HEK293 (cell line): ENCODE data around the gene PDZD2.
"Not testable (repeated sequence)": the region's sequence is repeated elsewhere in the genome, so short reads cannot be mapped to it uniquely, and the experiment has no call there.

Experiments
- CTCF ChIA-PET: fragments of 350-600 bp; formaldehyde crosslinking; extraction: SDS; loops from one replicate; lab custom pipeline; 2021; ENCODE audit warnings: antibody characterized with exemption; lab: Yijun Ruan, JAX
- POLR2A ChIA-PET: fragments of 300-600 bp; formaldehyde crosslinking; extraction: SDS; loops from one replicate; lab custom pipeline; 2020; ENCODE audit warnings: antibody characterized with exemption, inconsistent platforms; lab: Yijun Ruan, JAX
- H3K27ac ChIP-seq: fragments of 200-500 bp; sonication (Bioruptor generic); 2 replicates; pipeline ENCODE4 v1.5.1; 2014; ENCODE audit warnings: low read depth, low read length, control low read depth, inconsistent platforms; ENCODE audit errors: extremely low read depth
- H3K36me3 ChIP-seq, 2 experiments: fragments of 200-500 bp in 1 of 2; sonication (Bioruptor generic) in 1 of 2; 1 replicate in 1 of 2; 2 replicates in 1 of 2; pipeline ENCODE4 v1.5.1; 2014 to 2017; ENCODE audit warnings: inconsistent platforms in 2 of 2, low read length in 2 of 2; ENCODE audit not compliant: control insufficient read depth in 2 of 2, insufficient read depth in 1 of 2
- H3K4me1 ChIP-seq: fragments of 200-500 bp; sonication (Bioruptor generic); 2 replicates; pipeline ENCODE4 v1.5.1; 2014; ENCODE audit warnings: mild to moderate bottlenecking, low read length, inconsistent platforms; ENCODE audit not compliant: control insufficient read depth, insufficient read depth
- H3K4me3 ChIP-seq: 2 replicates; pipeline ENCODE4 v1.5.1; 2011; ENCODE audit warnings: low read depth, mild to moderate bottlenecking, control low read depth, low read length, moderate library complexity
- H3K9me3 ChIP-seq: fragments of 200-500 bp; sonication (Bioruptor generic); 2 replicates; pipeline ENCODE4 v1.5.1; 2014; ENCODE audit warnings: low read depth, low read length, inconsistent platforms; ENCODE audit not compliant: control insufficient read depth, insufficient read depth
- KLF9 ChIP-seq: fragments of 450-650 bp; formaldehyde crosslinking; IDR thresholded peaks from 2 replicates; pipeline ENCODE4 v1.5.1; 2016; ENCODE audit warnings: missing biosample characterization, missing genetic modification characterization, low read depth
- PRDM2 ChIP-seq: fragments of 450-650 bp; formaldehyde crosslinking; IDR thresholded peaks from 2 replicates; pipeline ENCODE4 v1.5.1; 2016; ENCODE audit warnings: missing biosample characterization, missing genetic modification characterization, borderline replicate concordance
- SCRT2 ChIP-seq: fragments of 450-650 bp; formaldehyde crosslinking; IDR thresholded peaks from 2 replicates; pipeline ENCODE4 v1.5.1; 2016; ENCODE audit warnings: missing biosample characterization, missing genetic modification characterization
- WT1 ChIP-seq: fragments of 450-650 bp; formaldehyde crosslinking; IDR thresholded peaks from 2 replicates; pipeline ENCODE4 v1.5.1; 2016; ENCODE audit warnings: missing biosample characterization, missing genetic modification characterization
- ZNF146 ChIP-seq: fragments of 450-650 bp; formaldehyde crosslinking; IDR thresholded peaks from 2 replicates; pipeline ENCODE4 v1.5.1; 2016; ENCODE audit warnings: missing biosample characterization, missing genetic modification characterization
- ZNF155 ChIP-seq: fragments of 450-650 bp; formaldehyde crosslinking; IDR thresholded peaks from 2 replicates; pipeline ENCODE4 v1.5.1; 2016; ENCODE audit warnings: missing biosample characterization, missing genetic modification characterization
- ZNF175 ChIP-seq: fragments of 450-650 bp; formaldehyde crosslinking; IDR thresholded peaks from 2 replicates; pipeline ENCODE4 v1.5.1; 2016; ENCODE audit warnings: missing biosample characterization, missing genetic modification characterization
- ZNF274 ChIP-seq, 2 experiments: fragments of 200-500 bp in 1 of 2; fragments of 450-650 bp in 1 of 2; sonication (Bioruptor generic) in 1 of 2; formaldehyde crosslinking in 1 of 2; IDR thresholded peaks; 2 replicates each; pipeline versions ENCODE4 v1.5.1 to v1.6.1; 2014 to 2016; ENCODE audit warnings: borderline replicate concordance in 1 of 2, inconsistent platforms in 1 of 2, low read length in 1 of 2, missing biosample characterization in 1 of 2, missing genetic modification characterization in 1 of 2
- ZNF362 ChIP-seq: fragments of 450-650 bp; formaldehyde crosslinking; IDR thresholded peaks from 2 replicates; pipeline ENCODE4 v1.5.1; 2016; ENCODE audit warnings: missing biosample characterization, missing genetic modification characterization
- ZNF843 ChIP-seq: fragments of 450-650 bp; formaldehyde crosslinking; IDR thresholded peaks from 2 replicates; pipeline ENCODE4 v1.5.1; 2016; ENCODE audit warnings: missing biosample characterization, missing genetic modification characterization
- TF ChIP-seq, protein P1 (sequence below): fragments of 450-650 bp; formaldehyde crosslinking; IDR thresholded peaks from 2 replicates; pipeline ENCODE4 v1.5.1; 2016; ENCODE audit warnings: missing biosample characterization, missing genetic modification characterization
- TF ChIP-seq, protein P2 (sequence below): fragments of 450-650 bp; formaldehyde crosslinking; IDR thresholded peaks from 2 replicates; pipeline ENCODE4 v1.5.1; 2017; ENCODE audit warnings: missing biosample characterization, missing genetic modification characterization
- TF ChIP-seq, protein P3 (sequence below): sonication (generic); formaldehyde crosslinking; IDR thresholded peaks from 2 replicates; pipeline ENCODE4 v1.8.1; 2022; ENCODE audit warnings: mild to moderate bottlenecking, moderate library complexity, missing genetic modification reagents

The PDZD2 gene

DNA sequence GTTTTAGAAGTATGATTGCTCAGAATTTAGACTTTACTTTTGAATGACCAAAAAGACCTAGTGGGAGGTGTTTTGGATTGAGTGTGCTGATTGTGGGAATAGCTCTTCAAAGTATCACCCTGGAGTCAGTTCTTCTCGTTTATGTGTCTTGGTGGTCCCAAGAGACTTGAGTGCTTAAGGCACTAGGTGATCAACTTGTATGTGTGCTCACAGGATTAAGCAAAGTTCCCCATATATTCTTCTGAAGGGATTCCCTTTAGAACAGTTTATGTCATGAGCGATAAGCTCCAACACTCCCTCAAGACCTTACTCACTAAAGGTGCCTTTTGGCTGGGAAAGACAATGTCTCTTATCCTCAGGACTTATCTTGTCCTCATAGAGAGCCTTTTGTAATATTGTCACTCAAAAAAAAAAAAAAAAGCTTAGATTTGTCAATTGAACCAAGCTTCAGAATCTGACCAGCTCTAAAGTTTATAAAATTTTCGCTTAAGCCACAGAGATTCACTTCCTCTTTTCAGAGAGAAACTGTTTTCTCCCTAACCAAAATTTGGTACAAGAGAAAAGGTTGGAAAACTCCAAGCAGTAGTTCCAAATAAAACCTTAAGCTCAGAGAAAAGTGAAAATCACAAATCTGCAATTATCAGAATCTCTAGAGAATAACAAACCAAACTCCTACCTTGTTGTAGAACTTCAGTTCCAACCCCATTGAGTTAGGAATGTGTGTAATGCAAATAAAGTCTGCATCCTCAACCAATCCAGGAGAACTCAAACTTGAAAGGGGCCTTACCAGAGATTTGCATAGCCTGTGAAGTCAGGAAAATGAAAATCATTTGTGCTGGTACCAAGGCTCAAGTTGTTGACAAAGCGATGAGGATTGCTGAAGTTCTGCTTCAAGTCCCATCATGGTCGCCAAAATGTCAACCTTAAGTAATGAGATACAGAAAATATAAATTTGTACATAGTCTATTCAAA is 40.0 kb upstream of the PDZD2 start:
- ChIA-PET POLR2A (no interaction called here), CTCF (interaction anchor here (0.6 to 1.8 kb wide), 4 partner anchors 40 to 552 kb away, joined by 3 to 6 read pairs (median 4); no protein-coding TSS in a partner anchor)
- H3K27ac ChIP-seq, result no peak overlapping the region
- no peak for TF ChIP-seq ZNF362
- H3K9me3 ChIP-seq, result no peaks in the 10 kb centered on the region
- H3K4me1 ChIP-seq, result no peaks in the 10 kb centered on the region
- no peaks in the 10 kb centered on the region for H3K36me3 ChIP-seq
- H3K4me3 ChIP-seq, result no peak overlapping the region

- CTCF ChIA-PET, POLR2A ChIA-PET: not testable (repeated sequence)
Measured at GRCh38 chr5:31602305-31602704, 36.6 kb upstream of the PDZD2 start.

GRCh38 chr5:31604240-31604639 is 34.7 kb upstream of the PDZD2 start:
- H3K27ac ChIP-seq, result no peak overlapping the region
- H3K4me1 ChIP-seq, result no peaks in the 10 kb centered on the region
- no peak overlapping the region for H3K4me3 ChIP-seq
- H3K9me3 ChIP-seq, result no peaks in the 10 kb centered on the region
- H3K36me3 ChIP-seq, result no peaks in the 10 kb centered on the region
- POLR2A ChIA-PET, result no interaction called here
- CTCF ChIA-PET, result interaction anchor here (0.7 to 1.1 kb wide), 5 partner anchors 9 to 417 kb away, joined by 3 to 6 read pairs (median 3); no protein-coding TSS in a partner anchor
- TF ChIP-seq ZNF175 (tag by site-specific recombination), result no peak
- TF ChIP-seq KLF9 (tag by site-specific recombination), result no peak
- no peak for TF ChIP-seq ZNF274 (IDR thresholded peaks at IDR 0.05; ENCODE audit: low read length)
- TF ChIP-seq ZNF274 (tag by site-specific recombination; IDR thresholded peaks at IDR 0.05; ENCODE audit: borderline replicate concordance), result no peak
- TF ChIP-seq ZNF146 (tag by site-specific recombination), result no peak
- TF ChIP-seq ZNF843 (tag by site-specific recombination), result no peak
- TF ChIP-seq PRDM2 (tag by site-specific recombination), result no peak
- TF ChIP-seq, protein P1, sequence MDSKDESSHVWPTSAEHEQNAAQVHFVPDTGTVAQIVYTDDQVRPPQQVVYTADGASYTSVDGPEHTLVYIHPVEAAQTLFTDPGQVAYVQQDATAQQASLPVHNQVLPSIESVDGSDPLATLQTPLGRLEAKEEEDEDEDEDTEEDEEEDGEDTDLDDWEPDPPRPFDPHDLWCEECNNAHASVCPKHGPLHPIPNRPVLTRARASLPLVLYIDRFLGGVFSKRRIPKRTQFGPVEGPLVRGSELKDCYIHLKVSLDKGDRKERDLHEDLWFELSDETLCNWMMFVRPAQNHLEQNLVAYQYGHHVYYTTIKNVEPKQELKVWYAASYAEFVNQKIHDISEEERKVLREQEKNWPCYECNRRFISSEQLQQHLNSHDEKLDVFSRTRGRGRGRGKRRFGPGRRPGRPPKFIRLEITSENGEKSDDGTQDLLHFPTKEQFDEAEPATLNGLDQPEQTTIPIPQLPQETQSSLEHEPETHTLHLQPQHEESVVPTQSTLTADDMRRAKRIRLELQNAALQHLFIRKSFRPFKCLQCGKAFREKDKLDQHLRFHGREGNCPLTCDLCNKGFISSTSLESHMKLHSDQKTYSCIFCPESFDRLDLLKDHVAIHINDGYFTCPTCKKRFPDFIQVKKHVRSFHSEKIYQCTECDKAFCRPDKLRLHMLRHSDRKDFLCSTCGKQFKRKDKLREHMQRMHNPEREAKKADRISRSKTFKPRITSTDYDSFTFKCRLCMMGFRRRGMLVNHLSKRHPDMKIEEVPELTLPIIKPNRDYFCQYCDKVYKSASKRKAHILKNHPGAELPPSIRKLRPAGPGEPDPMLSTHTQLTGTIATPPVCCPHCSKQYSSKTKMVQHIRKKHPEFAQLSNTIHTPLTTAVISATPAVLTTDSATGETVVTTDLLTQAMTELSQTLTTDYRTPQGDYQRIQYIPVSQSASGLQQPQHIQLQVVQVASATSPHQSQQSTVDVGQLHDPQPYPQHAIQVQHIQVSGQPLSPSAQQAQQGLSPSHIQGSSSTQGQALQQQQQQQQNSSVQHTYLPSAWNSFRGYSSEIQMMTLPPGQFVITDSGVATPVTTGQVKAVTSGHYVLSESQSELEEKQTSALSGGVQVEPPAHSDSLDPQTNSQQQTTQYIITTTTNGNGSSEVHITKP (tag by site-specific recombination), result no peak
- TF ChIP-seq, protein P2, sequence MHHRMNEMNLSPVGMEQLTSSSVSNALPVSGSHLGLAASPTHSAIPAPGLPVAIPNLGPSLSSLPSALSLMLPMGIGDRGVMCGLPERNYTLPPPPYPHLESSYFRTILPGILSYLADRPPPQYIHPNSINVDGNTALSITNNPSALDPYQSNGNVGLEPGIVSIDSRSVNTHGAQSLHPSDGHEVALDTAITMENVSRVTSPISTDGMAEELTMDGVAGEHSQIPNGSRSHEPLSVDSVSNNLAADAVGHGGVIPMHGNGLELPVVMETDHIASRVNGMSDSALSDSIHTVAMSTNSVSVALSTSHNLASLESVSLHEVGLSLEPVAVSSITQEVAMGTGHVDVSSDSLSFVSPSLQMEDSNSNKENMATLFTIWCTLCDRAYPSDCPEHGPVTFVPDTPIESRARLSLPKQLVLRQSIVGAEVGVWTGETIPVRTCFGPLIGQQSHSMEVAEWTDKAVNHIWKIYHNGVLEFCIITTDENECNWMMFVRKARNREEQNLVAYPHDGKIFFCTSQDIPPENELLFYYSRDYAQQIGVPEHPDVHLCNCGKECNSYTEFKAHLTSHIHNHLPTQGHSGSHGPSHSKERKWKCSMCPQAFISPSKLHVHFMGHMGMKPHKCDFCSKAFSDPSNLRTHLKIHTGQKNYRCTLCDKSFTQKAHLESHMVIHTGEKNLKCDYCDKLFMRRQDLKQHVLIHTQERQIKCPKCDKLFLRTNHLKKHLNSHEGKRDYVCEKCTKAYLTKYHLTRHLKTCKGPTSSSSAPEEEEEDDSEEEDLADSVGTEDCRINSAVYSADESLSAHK, result no peak
- TF ChIP-seq, protein P3, sequence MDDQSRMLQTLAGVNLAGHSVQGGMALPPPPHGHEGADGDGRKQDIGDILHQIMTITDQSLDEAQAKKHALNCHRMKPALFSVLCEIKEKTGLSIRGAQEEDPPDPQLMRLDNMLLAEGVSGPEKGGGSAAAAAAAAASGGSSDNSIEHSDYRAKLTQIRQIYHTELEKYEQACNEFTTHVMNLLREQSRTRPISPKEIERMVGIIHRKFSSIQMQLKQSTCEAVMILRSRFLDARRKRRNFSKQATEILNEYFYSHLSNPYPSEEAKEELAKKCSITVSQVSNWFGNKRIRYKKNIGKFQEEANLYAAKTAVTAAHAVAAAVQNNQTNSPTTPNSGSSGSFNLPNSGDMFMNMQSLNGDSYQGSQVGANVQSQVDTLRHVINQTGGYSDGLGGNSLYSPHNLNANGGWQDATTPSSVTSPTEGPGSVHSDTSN, result no peak
- TF ChIP-seq SCRT2 (tag by site-specific recombination), result no peak
- TF ChIP-seq WT1 (tag by site-specific recombination), result no peak
- no peak for TF ChIP-seq ZNF155 (tag by site-specific recombination)

More at GRCh38 chr5:31602305-31602704, 36.6 kb upstream of the PDZD2 start:
- not testable (repeated sequence) for H3K4me1 ChIP-seq, H3K4me3 ChIP-seq, H3K27ac ChIP-seq, H3K36me3 ChIP-seq, H3K9me3 ChIP-seq
